Ishikawa (cell line): ENCODE results near the gene DNAH8.

Source experiments
- CREB1 ChIP-seq: IDR thresholded peaks from 2 replicates; pipeline ENCODE4 v1.6.1; 2012; ENCODE audit warnings: low read depth
- EGR1 ChIP-seq: IDR thresholded peaks from 2 replicates; pipeline ENCODE4 v1.6.1; 2012
- EP300 ChIP-seq: IDR thresholded peaks from 2 replicates; pipeline ENCODE4 v1.6.1; 2012; ENCODE audit warnings: borderline replicate concordance
- MAX ChIP-seq: IDR thresholded peaks from 2 replicates; pipeline ENCODE4 v1.6.1; 2012
- RAD21 ChIP-seq: IDR thresholded peaks from 2 replicates; pipeline ENCODE4 v1.6.1; 2012; ENCODE audit warnings: low read depth
- REST ChIP-seq: IDR thresholded peaks from 2 replicates; pipeline ENCODE4 v1.6.1; 2012; ENCODE audit warnings: low read depth, mild to moderate bottlenecking
- TAF1 ChIP-seq: IDR thresholded peaks from 2 replicates; pipeline ENCODE4 v1.6.1; 2012; ENCODE audit warnings: low read depth, mild to moderate bottlenecking

GRCh38 chr6:38968702-38969149 is 253.6 kb downstream of the DNAH8 start:
- TF ChIP-seq TAF1 (no peak), RAD21 (no peak), CREB1 (no peak), REST (no peak), EP300 (no peak), MAX (no peak), EGR1 (no peak)
